ENCODE results near the gene IL15.
"Not testable (repeated sequence)": the region's sequence is repeated elsewhere in the genome, so short reads cannot be mapped to it uniquely, and the experiment has no call there.

IL15 gene

GRCh38 chr4:141652161-141652778 lies 15.9 kb downstream of the IL15 start:
- DNase-seq = no peak

GRCh38 chr4:141654098-141654497 lies 17.7 kb downstream of the IL15 start:
- DNase-seq = no peak

- DNase-seq = no peak
These were observed 19.6 kb downstream of the IL15 start for GRCh38 chr4:141656031-141656430.

- no peak for DNase-seq
These were observed 21.3 kb downstream of the IL15 start for GRCh38 chr4:141657550-141658250.

GRCh38 chr4:141658309-141658708 lies 21.9 kb downstream of the IL15 start:
- no peak for DNase-seq

- DNase-seq = no peak
These were observed 23.2 kb downstream of the IL15 start for GRCh38 chr4:141659539-141659938.

- DNase-seq = no peak
These were observed 24.5 kb downstream of the IL15 start for GRCh38 chr4:141660880-141661279.

- DNase-seq = no peak
These were observed 32.0 kb downstream of the IL15 start for GRCh38 chr4:141668200-141668910.

GRCh38 chr4:141669501-141669900 lies 33.1 kb downstream of the IL15 start:
- DNase-seq = no peak

GRCh38 chr4:141675384-141675783 lies 39.0 kb downstream of the IL15 start:
- no peak for DNase-seq

GRCh38 chr4:141676087-141676670 lies 39.8 kb downstream of the IL15 start:
- DNase-seq = no peak

- DNase-seq = no peak
These were observed 43.7 kb downstream of the IL15 start for GRCh38 chr4:141680060-141680459.

GRCh38 chr4:141684785-141685184 lies 48.4 kb downstream of the IL15 start:
- no peak for DNase-seq

- DNase-seq = no peak
These were observed 49.9 kb downstream of the IL15 start for GRCh38 chr4:141686146-141686775.

GRCh38 chr4:141686879-141687278 lies 50.5 kb downstream of the IL15 start:
- DNase-seq = no peak

GRCh38 chr4:141689726-141690296 lies 53.4 kb downstream of the IL15 start:
- not testable (repeated sequence) for DNase-seq

GRCh38 chr4:141691247-141691646 lies 54.9 kb downstream of the IL15 start:
- DNase-seq = not testable (repeated sequence)

GRCh38 chr4:141692081-141692480 lies 55.7 kb downstream of the IL15 start:
- no peak for DNase-seq

- no peak for DNase-seq
These were observed 60.7 kb downstream of the IL15 start for GRCh38 chr4:141697116-141697515.

- DNase-seq = no peak
These were observed 66.2 kb downstream of the IL15 start for GRCh38 chr4:141702472-141703182.

- DNase-seq = no peak
These were observed 67.1 kb downstream of the IL15 start for GRCh38 chr4:141703497-141703896.

GRCh38 chr4:141705048-141705746 lies 68.8 kb downstream of the IL15 start:
- DNase-seq = no peak
